HG03571 (cell line): Measurements from ENCODE around the gene CCL23.

ENCODE experiments used
- ATAC-seq: cut with Tn5 transposase; IDR thresholded peaks from one replicate; pipeline ENCODE4 v1.9.1; 2021; ENCODE audit not compliant: unreplicated experiment

The CCL23 gene

DNA sequence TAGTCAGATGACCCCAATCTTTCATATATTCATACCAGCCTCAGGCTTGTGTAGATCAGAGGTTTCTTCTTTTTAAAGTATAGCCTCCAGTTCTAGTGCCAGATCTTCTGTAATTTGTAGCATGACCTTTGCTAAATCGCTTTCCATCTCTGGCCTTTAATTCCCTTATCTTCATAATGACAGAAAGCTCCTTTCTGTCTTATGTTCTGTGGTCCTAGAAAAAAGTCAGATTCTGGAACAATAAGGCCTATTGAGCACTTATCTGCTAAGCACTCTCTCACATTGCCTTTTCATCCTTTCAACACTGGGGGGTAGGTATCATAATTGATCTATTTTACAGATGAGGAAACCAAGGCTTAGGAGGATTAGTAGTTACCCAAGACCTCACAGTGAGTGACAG, 45.7 kb downstream of the CCL23 start:
- no peak for ATAC-seq

DNA sequence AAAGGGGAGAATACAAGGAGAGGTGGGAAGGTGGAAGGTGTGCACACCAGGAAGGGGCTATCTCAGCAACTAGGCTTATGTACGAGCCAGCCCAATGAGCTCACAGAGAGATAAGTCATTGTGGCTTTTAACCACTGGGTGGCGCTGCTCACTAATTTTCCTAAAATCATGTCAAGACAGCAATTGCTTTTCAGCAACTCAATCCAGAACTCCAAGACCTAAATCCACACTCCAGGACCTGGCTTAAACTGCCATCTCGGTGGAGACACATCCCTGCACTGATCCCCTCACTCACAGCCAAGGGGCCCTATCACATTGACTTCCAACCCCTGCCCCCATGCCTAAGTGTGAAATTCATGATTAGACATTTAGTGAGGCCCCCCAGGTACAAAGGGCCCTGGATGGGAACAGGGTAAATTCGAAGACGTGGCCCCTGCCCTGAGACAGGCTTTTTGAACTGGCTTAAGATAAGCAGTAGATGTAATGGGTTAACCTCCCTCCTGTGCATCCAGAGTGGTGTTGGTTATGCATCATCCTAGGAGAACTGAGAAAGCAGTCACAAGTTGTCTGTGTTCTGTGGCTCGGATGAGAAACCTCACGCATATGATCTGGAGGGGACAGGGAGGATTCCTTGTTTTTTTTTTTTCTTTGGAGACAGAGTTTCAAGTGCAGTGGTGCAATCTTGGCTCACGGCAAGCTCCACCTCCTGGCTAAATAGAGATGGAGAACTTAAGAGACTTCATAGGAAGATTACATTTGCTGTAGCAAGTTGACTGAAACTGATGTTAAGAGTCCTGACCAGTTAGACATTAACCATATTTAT, 48.0 kb downstream of the CCL23 start:
- ATAC-seq: no peak

DNA sequence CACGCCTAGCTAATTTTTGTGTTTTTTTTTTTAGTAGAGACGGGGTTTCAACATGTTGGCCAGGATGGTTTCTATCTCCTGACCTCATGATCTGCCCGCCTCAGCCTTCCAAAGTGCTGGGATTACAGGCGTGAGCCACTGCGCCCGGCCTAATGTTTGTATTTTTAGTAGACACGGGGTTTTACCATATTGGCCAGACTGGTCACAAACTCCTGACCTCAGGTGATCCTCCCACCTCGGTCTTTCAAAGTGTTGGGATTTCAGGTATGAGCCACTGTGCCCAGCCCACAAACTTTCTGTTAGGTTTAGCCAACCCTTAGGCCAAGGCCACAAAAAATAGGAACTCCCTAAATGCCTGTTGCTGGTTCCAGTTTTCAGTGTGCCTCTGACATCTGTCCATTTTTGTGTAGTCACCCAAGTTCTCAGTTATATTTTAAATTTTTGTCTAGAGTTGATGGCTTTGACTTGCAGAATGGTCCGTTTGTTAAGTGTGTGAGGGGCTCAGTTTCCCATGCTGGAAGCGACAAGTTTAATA, 49.2 kb downstream of the CCL23 start:
- no peak for ATAC-seq

DNA sequence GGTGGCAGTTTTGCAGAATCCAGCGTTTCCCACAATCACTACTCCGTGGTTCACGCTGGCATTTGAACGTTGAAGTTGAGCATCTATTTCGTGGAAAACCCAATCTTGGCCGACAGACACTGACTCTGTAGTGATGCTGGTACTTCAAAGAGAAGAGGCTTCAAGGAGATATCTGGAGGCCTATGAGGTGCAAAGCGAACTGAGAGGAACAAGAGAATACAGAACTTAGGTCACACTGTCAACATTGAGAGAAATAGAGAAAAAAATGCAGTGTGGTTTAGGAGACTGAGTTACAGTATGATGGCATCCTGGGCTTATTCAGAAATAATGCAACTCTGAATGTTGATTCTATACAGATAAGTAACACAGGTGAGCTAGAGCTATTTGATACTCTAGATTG, 52.5 kb downstream of the CCL23 start:
- ATAC-seq: no peak

DNA sequence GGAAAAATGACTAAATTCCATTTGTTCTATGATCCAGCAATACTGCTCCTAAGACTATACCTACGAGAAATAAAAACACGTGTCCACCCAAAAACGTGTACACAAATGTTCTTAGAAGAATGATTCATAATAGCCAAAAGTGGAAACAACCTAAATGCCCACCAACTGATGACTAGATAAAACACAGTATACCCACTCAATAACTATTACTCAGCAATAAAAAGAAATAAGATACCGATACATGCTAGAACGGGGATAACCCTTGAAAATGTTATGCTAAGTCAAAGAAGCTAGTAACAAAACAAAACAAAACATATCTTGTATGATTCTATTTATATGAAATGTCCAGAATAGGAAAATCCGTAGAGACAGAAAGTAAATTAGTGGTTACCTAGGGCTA, 54.1 kb downstream of the CCL23 start:
- ATAC-seq: no peak
